Testis (tissue), 3 donors: ENCODE data around the gene CASK. TPM values are rescaled to one million over a fixed set of nuclear protein-coding genes. Genes with fewer than 3 reads are reported as not detected.
"Not testable (repeated sequence)": the region's sequence is repeated elsewhere in the genome, so short reads cannot be mapped to it uniquely, and the experiment has no call there.

ENCODE experiments used
- DNase-seq: peaks from one replicate; pipeline ENCODE4 v3.0.0-alpha.2; 2019
- H3K27ac ChIP-seq, 2 donors: fragments of 200-600 bp; sonication (generic); one replicate each; pipeline ENCODE4 v1.5.1; 2019
- H3K27me3 ChIP-seq: fragments of 200-600 bp; sonication (generic); one replicate; pipeline ENCODE4 v1.5.1; 2019
- H3K36me3 ChIP-seq: fragments of 200-600 bp; sonication (generic); one replicate; pipeline ENCODE4 v1.5.1; 2017; ENCODE audit warnings: low read depth; ENCODE audit errors: missing control alignments
- H3K4me1 ChIP-seq: fragments of 200-600 bp; sonication (generic); one replicate; pipeline ENCODE4 v1.5.1; 2019
- H3K4me3 ChIP-seq, 2 donors: fragments of 200-600 bp; sonication (generic); one replicate each; pipeline ENCODE4 v1.5.1; 2017 to 2019
- H3K9me3 ChIP-seq: fragments of 200-600 bp; sonication (generic); one replicate; pipeline ENCODE4 v1.5.1; 2017
- CTCF ChIP-seq, 3 experiments: fragments of 450-650 bp in 2 of 3; fragments of 200-600 bp in 1 of 3; sonication (generic) in 1 of 3; IDR thresholded peaks; one replicate each; pipeline ENCODE4 v1.5.1; 2016 to 2019; ENCODE audit warnings: antibody characterized with exemption in 3 of 3, mild to moderate bottlenecking in 2 of 3, moderate library complexity in 1 of 3
- POLR2A ChIP-seq: fragments of 450-650 bp; IDR thresholded peaks from one replicate; pipeline ENCODE4 v1.6.1; 2017; ENCODE audit warnings: antibody characterized with exemption, mild to moderate bottlenecking, moderate library complexity
- WGBS, 2 donors: methylation state at CpG; one replicate each; pipeline ENCODE4 v1.1.5; 2018; 5-methylcytosine and 5-hydroxymethylcytosine counted together
- intact Hi-C: fragments of 100-400 bp; cut with DNase I; formaldehyde crosslinking; loops from one replicate; pipeline ENCODE4 v1.15.1; 2023; ENCODE audit warnings: low total_unique reads
- polyA plus RNA-seq: library from polyadenylated mRNA; stranded (reverse); fragments of 350-450 nt; fragmentation: Illumina TruSeq; extraction: RNeasy Lipid Tissue Mini Kit (QIAGEN cat#74804); gene quantifications from one replicate; pipeline ENCODE4 v1.2.3, GENCODE V29; 2014; ENCODE audit warnings: low read depth, low replicate concordance; ENCODE audit not compliant: insufficient read depth
- total RNA-seq, 2 donors: library from RNA; depleted of rRNA; stranded (reverse); fragments of >200 nt; gene quantifications; one replicate each; pipeline ENCODE4 v1.2.3, GENCODE V29; 2016

The CASK gene
- total and polyA plus RNA-seq, 3 donors from 2014 or later: 8.5 to 20.9 (median 14.5) TPM

DNA sequence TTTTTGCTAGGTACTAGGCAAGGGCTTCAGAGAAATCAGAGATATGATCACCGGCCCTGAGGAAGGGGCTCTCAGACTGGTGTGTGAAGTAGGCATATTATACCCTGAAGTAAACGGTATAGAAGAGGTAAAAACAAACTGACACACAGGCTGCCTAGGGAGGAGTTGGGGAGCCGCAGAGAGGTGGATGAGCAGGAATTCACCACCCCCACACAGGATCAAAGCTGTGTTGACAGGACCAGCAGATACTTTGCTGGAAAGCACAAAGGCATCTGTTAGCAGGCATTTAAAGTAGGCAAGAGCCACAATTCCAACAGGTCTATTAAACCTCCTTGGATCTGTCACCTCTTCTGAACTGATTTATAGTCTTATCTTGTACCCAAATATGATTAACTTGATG is 306.4 kb downstream of the CASK start:
- no peaks in the 10 kb centered on the region for H3K4me1 ChIP-seq
- 79 to 87% methylated on average over 3 of the region's 3 CpGs for WGBS, 2 donors
- H3K4me3 ChIP-seq: no peak overlapping the region
- intact Hi-C loops: no loop called here
- no peaks in the 10 kb centered on the region for H3K27me3 ChIP-seq
- H3K27ac ChIP-seq: no peak overlapping the region
- H3K36me3 ChIP-seq: no peaks in the 10 kb centered on the region
- DNase-seq: no peak
- no peak for TF ChIP-seq CTCF (IDR thresholded peaks at IDR 0.05)
- TF ChIP-seq POLR2A: no peak
- no peaks in the 10 kb centered on the region for H3K9me3 ChIP-seq

- intact Hi-C loops: no loop called here
- Histone ChIP-seq H3K9me3 (no peaks in the 10 kb centered on the region), H3K4me3 (no peak overlapping the region), H3K27ac (no peak overlapping the region), H3K36me3 (no peaks in the 10 kb centered on the region), H3K4me1 (no peaks in the 10 kb centered on the region), H3K27me3 (no peaks in the 10 kb centered on the region)
- TF ChIP-seq CTCF (IDR thresholded peaks at IDR 0.05): no peak
- TF ChIP-seq POLR2A: no peak
- no peak for DNase-seq
Measured at GRCh38 chrX:41616255-41616654, 307.1 kb downstream of the CASK start.

DNA sequence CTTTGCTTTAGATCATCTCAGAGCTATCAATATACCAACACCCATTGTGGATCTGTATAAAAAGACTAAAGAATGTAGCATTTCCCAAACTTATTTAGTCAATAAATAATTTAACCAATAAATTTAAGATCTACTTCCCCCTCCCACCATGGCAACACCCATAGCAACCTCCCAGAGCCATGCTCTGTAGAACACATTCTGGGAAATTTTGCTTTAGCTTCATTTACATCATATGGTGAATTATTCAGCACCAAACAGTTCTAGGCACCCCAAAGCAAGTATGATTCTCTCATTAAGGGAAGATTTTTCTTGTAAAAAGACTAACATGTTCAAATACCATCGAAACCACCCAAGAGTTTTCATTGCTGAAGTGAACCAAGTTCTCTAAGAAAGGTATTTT is 315.1 kb downstream of the CASK start:
- Histone ChIP-seq H3K36me3 (no peaks in the 10 kb centered on the region), H3K4me1 (no peaks in the 10 kb centered on the region), H3K9me3 (no peaks in the 10 kb centered on the region), H3K27ac (no peak overlapping the region), H3K4me3 (no peak overlapping the region), H3K27me3 (no peaks in the 10 kb centered on the region)
- DNase-seq: no peak
- TF ChIP-seq POLR2A (no peak), CTCF (IDR thresholded peaks at IDR 0.05) (no peak)
- WGBS, 2 donors: 92 to 96% methylated on average over 1 of the region's 1 CpG
- intact Hi-C loops: no loop called here

GRCh38 chrX:41607264-41607832 is 316.0 kb downstream of the CASK start:
- intact Hi-C loops: no loop called here
- no peak for DNase-seq
- H3K9me3 ChIP-seq: no peaks in the 10 kb centered on the region
- no peaks in the 10 kb centered on the region for H3K27me3 ChIP-seq
- no peaks in the 10 kb centered on the region for H3K36me3 ChIP-seq
- H3K4me1 ChIP-seq: no peaks in the 10 kb centered on the region
- WGBS, 2 donors: 49 to 69% methylated on average over 2 of the region's 2 CpGs
- H3K27ac ChIP-seq: no peak overlapping the region
- no peak for TF ChIP-seq CTCF (IDR thresholded peaks at IDR 0.05)
- no peak for TF ChIP-seq POLR2A
- H3K4me3 ChIP-seq: no peak overlapping the region

DNA sequence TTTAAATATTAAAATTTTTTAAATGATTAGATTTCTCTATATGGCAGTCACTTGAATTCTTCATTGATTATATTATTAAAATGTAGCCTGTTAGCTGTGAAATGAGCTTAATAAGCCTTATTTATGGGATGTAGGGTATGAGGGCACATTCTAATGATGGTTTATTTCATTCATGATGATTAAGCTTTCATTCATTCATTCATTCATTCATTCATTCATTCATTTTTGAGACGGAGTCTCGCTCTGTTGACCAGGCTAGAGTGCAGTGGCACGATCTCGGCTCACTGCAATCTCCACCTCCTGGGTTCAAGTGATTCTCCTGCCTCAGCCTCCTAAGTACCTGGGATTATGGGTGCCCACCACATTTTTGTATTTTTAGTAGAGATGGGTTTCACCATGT is 317.3 kb downstream of the CASK start:
- H3K4me3 ChIP-seq, H3K9me3 ChIP-seq, H3K36me3 ChIP-seq, intact Hi-C loops, H3K27ac ChIP-seq, DNase-seq, H3K4me1 ChIP-seq, H3K27me3 ChIP-seq: not testable (repeated sequence)
- WGBS, 2 donors: 91% methylated on average over 4 of the region's 4 CpGs; no CpG with 5 or more reads in 1 of the 2 donors
